ENCODE results near the gene RHOBTB3.

The RHOBTB3 gene

DNA sequence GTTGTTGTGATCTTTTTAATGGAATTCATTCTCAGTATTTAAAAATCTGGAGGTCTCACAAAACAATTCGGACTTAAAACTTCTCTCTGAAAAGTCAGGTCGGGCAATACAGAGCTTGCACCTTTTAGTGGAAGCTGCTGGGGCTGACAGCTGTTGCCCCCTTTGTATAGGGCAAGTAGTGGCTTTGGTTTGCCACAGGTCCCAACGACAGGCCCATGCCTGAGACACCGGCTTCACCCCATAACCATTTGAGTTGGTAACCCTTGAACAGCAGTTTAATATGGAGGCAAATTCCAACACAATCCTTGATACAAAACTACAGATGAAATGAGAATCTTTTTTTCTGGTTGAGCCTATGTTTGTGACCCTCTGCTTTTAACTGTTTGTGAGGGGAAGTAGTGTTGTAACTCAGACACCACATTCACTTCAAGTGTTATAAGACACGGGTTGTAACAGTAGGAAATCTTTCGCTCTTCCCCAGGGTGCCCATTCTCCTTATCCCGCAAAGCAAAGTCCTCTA lies 92.1 kb downstream of the RHOBTB3 start:
- peak overlapping the region; percentile 80 for H3K4me3 ChIP-seq
- TF ChIP-seq, protein P1, sequence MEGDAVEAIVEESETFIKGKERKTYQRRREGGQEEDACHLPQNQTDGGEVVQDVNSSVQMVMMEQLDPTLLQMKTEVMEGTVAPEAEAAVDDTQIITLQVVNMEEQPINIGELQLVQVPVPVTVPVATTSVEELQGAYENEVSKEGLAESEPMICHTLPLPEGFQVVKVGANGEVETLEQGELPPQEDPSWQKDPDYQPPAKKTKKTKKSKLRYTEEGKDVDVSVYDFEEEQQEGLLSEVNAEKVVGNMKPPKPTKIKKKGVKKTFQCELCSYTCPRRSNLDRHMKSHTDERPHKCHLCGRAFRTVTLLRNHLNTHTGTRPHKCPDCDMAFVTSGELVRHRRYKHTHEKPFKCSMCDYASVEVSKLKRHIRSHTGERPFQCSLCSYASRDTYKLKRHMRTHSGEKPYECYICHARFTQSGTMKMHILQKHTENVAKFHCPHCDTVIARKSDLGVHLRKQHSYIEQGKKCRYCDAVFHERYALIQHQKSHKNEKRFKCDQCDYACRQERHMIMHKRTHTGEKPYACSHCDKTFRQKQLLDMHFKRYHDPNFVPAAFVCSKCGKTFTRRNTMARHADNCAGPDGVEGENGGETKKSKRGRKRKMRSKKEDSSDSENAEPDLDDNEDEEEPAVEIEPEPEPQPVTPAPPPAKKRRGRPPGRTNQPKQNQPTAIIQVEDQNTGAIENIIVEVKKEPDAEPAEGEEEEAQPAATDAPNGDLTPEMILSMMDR (IDR thresholded peaks at IDR 0.05), result no peak

DNA sequence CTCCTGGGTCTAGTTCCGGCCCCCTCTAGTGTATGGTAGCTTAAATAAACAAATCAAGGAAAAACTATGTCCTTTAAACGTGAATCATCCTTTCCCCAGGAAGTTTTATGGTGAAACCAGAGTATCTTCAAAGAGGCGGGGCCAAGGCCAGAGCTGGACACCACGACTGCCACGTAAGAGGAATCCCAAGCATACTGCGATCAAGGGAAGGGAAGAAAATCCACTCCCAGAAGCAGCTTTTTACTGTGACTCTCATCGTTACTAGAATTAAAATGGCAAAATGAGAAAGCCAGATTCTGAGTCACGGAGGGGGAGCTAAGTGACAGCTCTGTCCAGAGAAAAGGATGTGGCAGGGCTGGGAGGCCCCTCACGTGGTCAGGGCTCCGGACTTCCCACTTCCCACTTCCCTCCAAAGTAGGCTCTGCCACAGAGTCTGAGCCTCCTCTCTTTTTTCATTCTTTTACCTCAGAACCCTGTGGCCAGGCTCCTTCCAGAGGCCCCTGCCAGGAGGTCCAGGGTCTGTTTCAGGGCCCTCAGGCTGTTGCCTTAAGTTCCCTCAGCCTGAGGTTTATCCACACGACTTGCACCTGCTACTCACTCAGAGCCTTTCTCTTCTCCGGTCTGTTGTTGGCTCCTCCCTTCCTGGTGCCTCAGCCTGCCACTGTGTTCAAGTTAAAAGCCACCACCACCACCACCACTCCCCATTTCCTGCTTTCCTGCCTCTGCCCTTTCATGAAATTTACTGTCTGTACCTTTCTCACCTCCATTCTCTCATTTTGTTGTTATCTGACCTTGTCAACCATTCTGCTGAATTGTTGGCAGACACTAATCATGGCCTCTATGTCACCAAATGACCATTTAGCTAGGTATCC lies 92.8 kb downstream of the RHOBTB3 start:
- TF ChIP-seq, protein P1 (IDR thresholded peaks at IDR 0.05), result no peak
- Histone ChIP-seq H3K4me3 (peak overlapping the region; percentile 80), H3K27ac (peak overlapping the region; percentile 72 to 87)
- no peak for DNase-seq (ENCODE audit: low spot score)

More for the DNA sequence above, 92.1 kb downstream of the RHOBTB3 start:
- no peak for DNase-seq (ENCODE audit: low spot score)
- H3K27ac ChIP-seq, result peak overlapping the region; percentile 72 to 87

DNA sequence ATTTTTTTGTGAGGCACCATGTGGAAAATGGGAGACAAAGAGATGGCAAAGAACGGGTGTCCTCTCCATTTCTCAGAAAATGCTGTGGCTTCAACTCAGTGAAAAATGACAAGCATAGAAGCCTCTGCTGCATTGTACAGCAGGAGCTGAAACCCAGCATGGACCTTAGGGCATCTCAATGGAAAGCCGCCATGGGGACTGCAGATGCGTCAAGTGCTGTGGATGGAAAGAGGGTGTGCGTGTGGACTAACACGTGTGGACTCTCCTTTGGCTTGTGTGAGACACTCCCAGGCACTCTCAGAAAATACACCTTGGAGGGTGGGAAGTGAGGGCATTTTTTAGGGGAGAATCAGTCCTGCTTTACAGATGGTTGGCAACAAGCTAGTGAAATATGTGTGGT lies 93.6 kb downstream of the RHOBTB3 start:
- peak overlapping the region; percentile 72 to 87 for H3K27ac ChIP-seq
- no peak for DNase-seq (ENCODE audit: low spot score)
- no peak overlapping the region for H3K4me3 ChIP-seq
- TF ChIP-seq, protein P1 (IDR thresholded peaks at IDR 0.05), result no peak

DNA sequence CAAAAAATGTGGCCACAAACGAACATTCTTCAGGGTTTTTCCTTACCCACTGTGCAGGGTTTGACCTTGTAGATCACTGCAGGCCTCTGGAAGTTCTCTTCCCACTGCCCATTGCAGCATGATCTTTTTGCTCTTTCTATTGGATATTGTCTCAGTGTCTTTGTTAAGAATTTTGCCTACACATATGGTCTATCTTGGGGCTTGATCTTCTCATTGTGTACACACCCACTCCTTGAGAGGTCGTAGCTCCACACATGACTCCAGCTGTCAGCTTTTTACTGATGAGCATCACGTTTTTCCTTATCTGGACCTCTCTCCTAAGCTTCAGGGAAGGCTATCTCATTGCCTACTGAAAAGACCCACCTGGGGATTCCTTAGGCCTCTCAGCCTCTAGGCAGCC lies 94.4 kb downstream of the RHOBTB3 start:
- TF ChIP-seq, protein P1 (IDR thresholded peaks at IDR 0.05), result no peak
- DNase-seq (ENCODE audit: low spot score), result no peak
- Histone ChIP-seq H3K27ac (no peak overlapping the region), H3K4me3 (no peak overlapping the region)

DNA sequence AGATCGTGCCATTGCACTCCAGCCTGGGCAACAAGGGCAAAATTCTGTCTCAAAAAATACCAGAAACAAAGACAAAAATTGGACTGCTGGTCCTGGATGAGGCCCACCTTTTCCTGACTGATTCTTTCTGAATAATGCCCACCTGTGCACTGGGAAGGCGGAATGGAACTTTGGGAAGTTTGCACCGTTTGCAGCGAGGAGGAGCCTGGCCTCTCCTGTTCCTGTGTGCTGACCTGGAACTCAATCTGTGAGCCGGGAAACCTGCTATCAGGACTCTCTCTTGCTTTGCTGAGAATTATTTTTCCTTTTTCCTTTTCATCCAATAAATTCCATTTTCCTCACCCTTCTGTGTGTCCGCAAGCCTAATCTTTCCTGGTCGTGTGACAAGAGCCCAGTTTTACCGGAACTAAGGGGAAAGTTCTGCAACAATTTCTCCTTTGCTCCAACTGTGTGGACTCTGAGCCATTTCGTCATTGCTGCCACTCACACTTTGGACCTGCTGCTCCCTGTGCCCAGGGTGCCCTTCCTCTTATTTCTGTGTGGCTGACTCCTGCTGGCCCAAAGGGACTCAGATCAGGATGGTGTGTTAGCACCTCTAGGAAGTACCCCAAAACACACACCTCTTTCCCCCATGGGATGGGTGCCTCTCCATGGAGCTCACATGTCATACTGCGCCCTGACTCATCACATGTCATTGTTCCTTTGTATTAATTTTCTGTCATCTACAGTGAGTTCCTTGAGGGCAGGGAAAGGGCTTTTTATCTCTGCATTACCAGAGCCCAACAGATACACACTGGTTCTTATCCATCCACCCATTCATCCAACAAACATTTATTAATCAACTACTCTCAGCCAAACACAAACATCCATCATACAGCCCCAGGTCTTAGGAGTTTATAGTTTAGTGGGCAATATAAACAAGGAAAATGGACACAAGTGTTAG lies 96.1 kb downstream of the RHOBTB3 start:
- no peak overlapping the region for H3K27ac ChIP-seq
- TF ChIP-seq, protein P1 (IDR thresholded peaks at IDR 0.05), result no peak
- DNase-seq (ENCODE audit: low spot score), result no peak
- H3K4me3 ChIP-seq, result no peak overlapping the region

DNA sequence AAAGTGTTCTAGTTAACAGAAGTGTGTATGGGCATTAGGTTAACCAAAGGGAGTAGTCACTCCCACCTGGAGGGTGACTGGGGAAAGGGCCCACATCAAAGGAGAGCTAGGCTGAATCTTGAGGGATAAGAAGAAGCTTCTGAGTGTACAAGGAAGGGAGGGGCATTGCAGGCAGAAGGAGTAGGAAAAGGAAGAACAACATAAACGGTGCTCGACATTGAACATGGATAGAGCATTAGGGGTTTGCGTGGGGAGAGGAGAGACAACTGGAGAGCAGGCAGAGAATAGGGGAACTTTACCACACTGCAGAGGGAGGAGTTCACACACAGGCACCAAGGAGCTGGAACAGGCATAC lies 96.7 kb downstream of the RHOBTB3 start:
- TF ChIP-seq, protein P1 (IDR thresholded peaks at IDR 0.05), result no peak
- no peak overlapping the region for H3K27ac ChIP-seq
- no peak for DNase-seq (ENCODE audit: low spot score)

More for the DNA sequence above, 96.7 kb downstream of the RHOBTB3 start:
- no peak overlapping the region for H3K4me3 ChIP-seq
